ENCODE data around the gene C2CD2. TPM values are rescaled to one million over a fixed set of nuclear protein-coding genes. Genes with fewer than 3 reads are reported as not detected.

Gene C2CD2
- total RNA-seq, 1 donor from 2014 or later = 18.1 TPM

- peak overlapping the region; percentile 89 for H3K27ac Mint-ChIP-seq (ENCODE audit: unreplicated experiment)
Observed at GRCh38 chr21:41876928-41877652, 76.7 kb downstream of the C2CD2 start.

GRCh38 chr21:41876396-41876795 lies 77.4 kb downstream of the C2CD2 start:
- no peaks in the 10 kb centered on the region for H3K27me3 Mint-ChIP-seq (ENCODE audit: low read depth)
- no peak for DNase-seq (ENCODE audit: low spot score)
- peaks cover 18% of the 10 kb centered on the region for H3K4me1 Mint-ChIP-seq (ENCODE audit: low read depth)
- TF ChIP-seq, protein P1, sequence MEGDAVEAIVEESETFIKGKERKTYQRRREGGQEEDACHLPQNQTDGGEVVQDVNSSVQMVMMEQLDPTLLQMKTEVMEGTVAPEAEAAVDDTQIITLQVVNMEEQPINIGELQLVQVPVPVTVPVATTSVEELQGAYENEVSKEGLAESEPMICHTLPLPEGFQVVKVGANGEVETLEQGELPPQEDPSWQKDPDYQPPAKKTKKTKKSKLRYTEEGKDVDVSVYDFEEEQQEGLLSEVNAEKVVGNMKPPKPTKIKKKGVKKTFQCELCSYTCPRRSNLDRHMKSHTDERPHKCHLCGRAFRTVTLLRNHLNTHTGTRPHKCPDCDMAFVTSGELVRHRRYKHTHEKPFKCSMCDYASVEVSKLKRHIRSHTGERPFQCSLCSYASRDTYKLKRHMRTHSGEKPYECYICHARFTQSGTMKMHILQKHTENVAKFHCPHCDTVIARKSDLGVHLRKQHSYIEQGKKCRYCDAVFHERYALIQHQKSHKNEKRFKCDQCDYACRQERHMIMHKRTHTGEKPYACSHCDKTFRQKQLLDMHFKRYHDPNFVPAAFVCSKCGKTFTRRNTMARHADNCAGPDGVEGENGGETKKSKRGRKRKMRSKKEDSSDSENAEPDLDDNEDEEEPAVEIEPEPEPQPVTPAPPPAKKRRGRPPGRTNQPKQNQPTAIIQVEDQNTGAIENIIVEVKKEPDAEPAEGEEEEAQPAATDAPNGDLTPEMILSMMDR (IDR thresholded peaks at IDR 0.05) = no peak
- no peaks in the 10 kb centered on the region for H3K9me3 Mint-ChIP-seq (ENCODE audit: low read depth)
- H3K27ac Mint-ChIP-seq (ENCODE audit: unreplicated experiment) = no peak overlapping the region
- H3K4me3 Mint-ChIP-seq (ENCODE audit: unreplicated experiment) = no peak overlapping the region
- peaks cover 2% of the 10 kb centered on the region for H3K36me3 Mint-ChIP-seq (ENCODE audit: low read depth)

More at GRCh38 chr21:41876928-41877652, 76.7 kb downstream of the C2CD2 start:
- Mint-ChIP-seq H3K9me3 (ENCODE audit: low read depth) (no peaks in the 10 kb centered on the region), H3K27me3 (ENCODE audit: low read depth) (no peaks in the 10 kb centered on the region), H3K4me3 (ENCODE audit: unreplicated experiment) (peak overlapping the region; percentile 74), H3K36me3 (ENCODE audit: low read depth) (peaks cover 2% of the 10 kb centered on the region), H3K4me1 (ENCODE audit: low read depth) (peaks cover 18% of the 10 kb centered on the region)
- no peak for DNase-seq (ENCODE audit: low spot score)
- TF ChIP-seq, protein P1 (IDR thresholded peaks at IDR 0.05) = no peak

DNA sequence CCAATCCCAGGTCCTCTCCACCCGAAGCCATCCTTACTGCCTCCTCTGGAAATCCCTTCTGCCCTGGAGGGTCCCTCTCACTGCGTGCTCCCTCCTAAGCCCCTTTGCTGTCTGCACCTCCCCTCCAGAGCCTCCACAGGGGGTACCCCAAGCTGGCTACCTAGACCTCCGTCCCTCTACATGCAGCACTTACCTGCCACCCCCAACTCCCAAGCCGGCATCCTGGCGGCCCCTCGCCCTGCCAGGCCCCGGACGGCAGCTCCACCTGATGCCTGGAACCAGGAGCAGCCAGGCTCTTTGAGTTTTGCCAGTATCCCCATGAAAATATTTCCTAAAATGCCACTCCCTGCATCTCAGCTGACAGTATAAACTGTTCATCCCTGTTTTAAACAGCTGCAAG lies 78.7 kb downstream of the C2CD2 start:
- Mint-ChIP-seq H3K4me1 (ENCODE audit: low read depth) (peaks cover 17% of the 10 kb centered on the region), H3K27me3 (ENCODE audit: low read depth) (no peaks in the 10 kb centered on the region)
- TF ChIP-seq, protein P1 (IDR thresholded peaks at IDR 0.05) = no peak

GRCh38 chr21:41874611-41875010 lies 79.2 kb downstream of the C2CD2 start:
- no peaks in the 10 kb centered on the region for H3K9me3 Mint-ChIP-seq (ENCODE audit: low read depth)

More for the DNA sequence above, 78.7 kb downstream of the C2CD2 start:
- Mint-ChIP-seq H3K9me3 (ENCODE audit: low read depth) (no peaks in the 10 kb centered on the region), H3K27ac (ENCODE audit: unreplicated experiment) (no peak overlapping the region), H3K36me3 (ENCODE audit: low read depth) (peaks cover 2% of the 10 kb centered on the region), H3K4me3 (ENCODE audit: unreplicated experiment) (no peak overlapping the region)
- DNase-seq (ENCODE audit: low spot score) = no peak

GRCh38 chr21:41873426-41873825 lies 80.4 kb downstream of the C2CD2 start:
- Mint-ChIP-seq H3K4me3 (ENCODE audit: unreplicated experiment) (no peak overlapping the region), H3K36me3 (ENCODE audit: low read depth) (peaks cover 2% of the 10 kb centered on the region), H3K27me3 (ENCODE audit: low read depth) (no peaks in the 10 kb centered on the region), H3K27ac (ENCODE audit: unreplicated experiment) (no peak overlapping the region), H3K4me1 (ENCODE audit: low read depth) (peaks cover 19% of the 10 kb centered on the region), H3K9me3 (ENCODE audit: low read depth) (no peaks in the 10 kb centered on the region)
- TF ChIP-seq, protein P1 (IDR thresholded peaks at IDR 0.05) = no peak
- no peak for DNase-seq (ENCODE audit: low spot score)

More at GRCh38 chr21:41874611-41875010, 79.2 kb downstream of the C2CD2 start:
- Mint-ChIP-seq H3K27ac (ENCODE audit: unreplicated experiment) (no peak overlapping the region), H3K4me3 (ENCODE audit: unreplicated experiment) (no peak overlapping the region), H3K27me3 (ENCODE audit: low read depth) (no peaks in the 10 kb centered on the region), H3K4me1 (ENCODE audit: low read depth) (peaks cover 12% of the 10 kb centered on the region), H3K36me3 (ENCODE audit: low read depth) (peaks cover 2% of the 10 kb centered on the region)
- TF ChIP-seq, protein P1 (IDR thresholded peaks at IDR 0.05) = no peak
- DNase-seq (ENCODE audit: low spot score) = no peak

All from chondrocyte (in vitro differentiated cells).